Ramos (cell line): ENCODE measurements around the gene TSPY9.
"Not testable (repeated sequence)": the region's sequence is repeated elsewhere in the genome, so short reads cannot be mapped to it uniquely, and the experiment has no call there.

Experiments
- in situ Hi-C: fragments of 300-500 bp; cut with MboI; formaldehyde crosslinking; loops from one replicate; pipeline ENCODE4 v1.14.3; 2022; ENCODE audit warnings: low sequenced_read_pairs; ENCODE audit not compliant: unreplicated experiment

Gene TSPY9

GRCh38 chrY:9486967-9487366, at the start of gene TSPY9:
TSS of gene TSPY9 (plus strand) at chrY:9487267. CDS start at chrY:9487313, 46 bp downstream.
- in situ Hi-C loops = not testable (repeated sequence)

GRCh38 chrY:9466655-9467054, 20.4 kb upstream of the TSPY9 start, which contains the start of gene TSPY1:
TSS of gene TSPY1 (plus strand) at chrY:9466955. CDS start at chrY:9467001, 46 bp downstream.
- in situ Hi-C loops = not testable (repeated sequence)

- in situ Hi-C loops = not testable (repeated sequence)
Measured at GRCh38 chrY:9504396-9504795, 17.3 kb downstream of the TSPY9 start.

- in situ Hi-C loops = not testable (repeated sequence)
Measured at GRCh38 chrY:9516287-9516686, 29.2 kb downstream of the TSPY9 start.

- in situ Hi-C loops = not testable (repeated sequence)
Measured at GRCh38 chrY:9527580-9527979, 40.5 kb downstream of the TSPY9 start, which contains the start of gene TSPY10. TSS of gene TSPY10 (plus strand) at chrY:9527880. CDS start at chrY:9527926, 46 bp downstream.
